C4-2B (cell line): ENCODE measurements around the gene DNAH17.

Experiments
- H3K27ac ChIP-seq: fragments of 450-650 bp; 2 replicates; pipeline ENCODE4 v1.5.1; 2017
- CTCF ChIP-seq: fragments of 450-650 bp; conservative IDR thresholded peaks from 2 replicates; pipeline ENCODE4 v1.5.1; 2017; ENCODE audit warnings: mild to moderate bottlenecking
- ZFX ChIP-seq: fragments of 450-650 bp; IDR thresholded peaks from 2 replicates; pipeline ENCODE4 v1.6.1; 2017

DNAH17 gene

GRCh38 chr17:78544881-78545755 is 32.1 kb downstream of the DNAH17 start:
- no peak for TF ChIP-seq CTCF
- TF ChIP-seq ZFX = no peak
- no peak overlapping the region for H3K27ac ChIP-seq

GRCh38 chr17:78541488-78542206 is 35.5 kb downstream of the DNAH17 start:
- no peak for TF ChIP-seq CTCF
- no peak for TF ChIP-seq ZFX
- H3K27ac ChIP-seq = no peak overlapping the region

- no peak overlapping the region for H3K27ac ChIP-seq
- TF ChIP-seq ZFX (no peak), CTCF (no peak)
These were observed 37.4 kb downstream of the DNAH17 start for GRCh38 chr17:78539781-78540180.

GRCh38 chr17:78538033-78538776 is 39.0 kb downstream of the DNAH17 start:
- no peak for TF ChIP-seq CTCF
- TF ChIP-seq ZFX = no peak
- no peak overlapping the region for H3K27ac ChIP-seq

- H3K27ac ChIP-seq = no peak overlapping the region
- no peak for TF ChIP-seq ZFX
- no peak for TF ChIP-seq CTCF
These were observed 39.9 kb downstream of the DNAH17 start for GRCh38 chr17:78537217-78537860.

- TF ChIP-seq CTCF (no peak), ZFX (no peak)
- H3K27ac ChIP-seq = peak overlapping the region; percentile 36
These were observed 41.7 kb downstream of the DNAH17 start for GRCh38 chr17:78535273-78536197.
